ENCODE measurements around the gene PNRC1.
"Not testable (repeated sequence)": the region's sequence is repeated elsewhere in the genome, so short reads cannot be mapped to it uniquely, and the experiment has no call there.

PNRC1 gene

GRCh38 chr6:89048288-89048923 lies 32.1 kb upstream of the PNRC1 start:
- DNase-seq, result no peak
- Mint-ChIP-seq H3K27ac (peak overlapping the region; percentile 26), H3K4me3 (no peak overlapping the region), H3K27me3 (peaks cover 11% of the 10 kb centered on the region), H3K4me1 (peaks cover 23% of the 10 kb centered on the region), H3K36me3 (no peaks in the 10 kb centered on the region), H3K9me3 (no peaks in the 10 kb centered on the region)
- CTCF ChIA-PET, result no interaction called here

GRCh38 chr6:89048985-89049384 lies 31.6 kb upstream of the PNRC1 start:
- CTCF ChIA-PET, result no interaction called here
- H3K27me3 Mint-ChIP-seq, result peaks cover 11% of the 10 kb centered on the region
- peaks cover 2% of the 10 kb centered on the region for H3K36me3 Mint-ChIP-seq
- peaks cover 1% of the 10 kb centered on the region for H3K9me3 Mint-ChIP-seq
- no peak overlapping the region for H3K27ac Mint-ChIP-seq
- DNase-seq, result no peak
- peaks cover 23% of the 10 kb centered on the region for H3K4me1 Mint-ChIP-seq
- H3K4me3 Mint-ChIP-seq, result no peak overlapping the region

- peaks cover 8% of the 10 kb centered on the region for H3K27me3 Mint-ChIP-seq
- no peak overlapping the region for H3K4me3 Mint-ChIP-seq
- no peak for DNase-seq
- CTCF ChIA-PET, result interaction anchor here (0.9 to 1.1 kb wide), 2 partner anchors 9 to 13 kb away, joined by 3 read pairs; no protein-coding TSS in a partner anchor
- peaks cover 5% of the 10 kb centered on the region for H3K9me3 Mint-ChIP-seq
- peaks cover 23% of the 10 kb centered on the region for H3K4me1 Mint-ChIP-seq
- no peak overlapping the region for H3K27ac Mint-ChIP-seq
- H3K36me3 Mint-ChIP-seq, result peaks cover 2% of the 10 kb centered on the region
Observed at GRCh38 chr6:89050155-89050554, 30.4 kb upstream of the PNRC1 start.

GRCh38 chr6:89050697-89051096 lies 29.9 kb upstream of the PNRC1 start:
- no peak for DNase-seq
- Mint-ChIP-seq H3K36me3 (peaks cover 2% of the 10 kb centered on the region), H3K27ac (no peak overlapping the region), H3K4me3 (no peak overlapping the region), H3K9me3 (peaks cover 5% of the 10 kb centered on the region), H3K27me3 (peaks cover 7% of the 10 kb centered on the region), H3K4me1 (peaks cover 23% of the 10 kb centered on the region)
- CTCF ChIA-PET, result interaction anchor here (0.9 to 1.1 kb wide), 2 partner anchors 9 to 14 kb away, joined by 3 read pairs; no protein-coding TSS in a partner anchor

- Mint-ChIP-seq H3K9me3 (peaks cover 9% of the 10 kb centered on the region), H3K27ac (peak overlapping the region; percentile 4), H3K36me3 (peaks cover 2% of the 10 kb centered on the region), H3K27me3 (peaks cover 9% of the 10 kb centered on the region), H3K4me1 (peaks cover 23% of the 10 kb centered on the region), H3K4me3 (no peak overlapping the region)
- no peak for DNase-seq
- CTCF ChIA-PET, result interaction anchor here (0.6 kb wide), 1 partner anchor 162 kb away, joined by 3 read pairs; no protein-coding TSS in a partner anchor
Observed at GRCh38 chr6:89051676-89052075, 28.9 kb upstream of the PNRC1 start.

- H3K9me3 Mint-ChIP-seq, result peaks cover 9% of the 10 kb centered on the region
- CTCF ChIA-PET, result no interaction called here
- no peak overlapping the region for H3K4me3 Mint-ChIP-seq
- H3K27ac Mint-ChIP-seq, result no peak overlapping the region
- peaks cover 23% of the 10 kb centered on the region for H3K4me1 Mint-ChIP-seq
- H3K36me3 Mint-ChIP-seq, result peaks cover 2% of the 10 kb centered on the region
- no peak for DNase-seq
- peaks cover 12% of the 10 kb centered on the region for H3K27me3 Mint-ChIP-seq
Observed at GRCh38 chr6:89054208-89054607, 26.3 kb upstream of the PNRC1 start.

- H3K4me3 Mint-ChIP-seq, result no peak overlapping the region
- H3K4me1 Mint-ChIP-seq, result no peaks in the 10 kb centered on the region
- H3K9me3 Mint-ChIP-seq, result peaks cover 9% of the 10 kb centered on the region
- peaks cover 13% of the 10 kb centered on the region for H3K27me3 Mint-ChIP-seq
- DNase-seq, result no peak
- H3K36me3 Mint-ChIP-seq, result peaks cover 2% of the 10 kb centered on the region
- H3K27ac Mint-ChIP-seq, result no peak overlapping the region
- CTCF ChIA-PET, result no interaction called here
Observed at GRCh38 chr6:89057759-89058158, 22.8 kb upstream of the PNRC1 start.

GRCh38 chr6:89058627-89059026 lies 21.9 kb upstream of the PNRC1 start:
- peaks cover 9% of the 10 kb centered on the region for H3K9me3 Mint-ChIP-seq
- H3K27ac Mint-ChIP-seq, result no peak overlapping the region
- no peaks in the 10 kb centered on the region for H3K4me1 Mint-ChIP-seq
- H3K27me3 Mint-ChIP-seq, result peaks cover 13% of the 10 kb centered on the region
- peaks cover 2% of the 10 kb centered on the region for H3K36me3 Mint-ChIP-seq
- DNase-seq, result no peak
- no peak overlapping the region for H3K4me3 Mint-ChIP-seq
- CTCF ChIA-PET, result interaction anchor here (0.8 kb wide), 1 partner anchor 14 kb away, joined by 3 read pairs; no protein-coding TSS in a partner anchor

GRCh38 chr6:89059227-89059626 lies 21.3 kb upstream of the PNRC1 start:
- no peak for DNase-seq
- Mint-ChIP-seq H3K4me3 (no peak overlapping the region), H3K27ac (no peak overlapping the region), H3K4me1 (no peaks in the 10 kb centered on the region), H3K27me3 (peaks cover 18% of the 10 kb centered on the region), H3K9me3 (peaks cover 5% of the 10 kb centered on the region), H3K36me3 (no peaks in the 10 kb centered on the region)
- CTCF ChIA-PET, result interaction anchor here (0.7 to 0.8 kb wide), 2 partner anchors 9 to 13 kb away, joined by 3 read pairs; no protein-coding TSS in a partner anchor

GRCh38 chr6:89063881-89064280 lies 16.7 kb upstream of the PNRC1 start:
- no peak overlapping the region for H3K27ac Mint-ChIP-seq
- H3K4me3 Mint-ChIP-seq, result no peak overlapping the region
- CTCF ChIA-PET, result no interaction called here
- H3K4me1 Mint-ChIP-seq, result no peaks in the 10 kb centered on the region
- no peaks in the 10 kb centered on the region for H3K9me3 Mint-ChIP-seq
- peaks cover 31% of the 10 kb centered on the region for H3K27me3 Mint-ChIP-seq
- no peak for DNase-seq
- no peaks in the 10 kb centered on the region for H3K36me3 Mint-ChIP-seq

- CTCF ChIA-PET, H3K9me3 Mint-ChIP-seq, DNase-seq, H3K4me3 Mint-ChIP-seq, H3K4me1 Mint-ChIP-seq, H3K36me3 Mint-ChIP-seq, H3K27ac Mint-ChIP-seq: not testable (repeated sequence)
- H3K27me3 Mint-ChIP-seq, result peaks cover 35% of the 10 kb centered on the region
Observed at GRCh38 chr6:89064931-89065330, 15.6 kb upstream of the PNRC1 start.

GRCh38 chr6:89066121-89066520 lies 14.4 kb upstream of the PNRC1 start:
- H3K4me1 Mint-ChIP-seq, H3K27ac Mint-ChIP-seq, H3K4me3 Mint-ChIP-seq, CTCF ChIA-PET, DNase-seq, H3K9me3 Mint-ChIP-seq, H3K36me3 Mint-ChIP-seq: not testable (repeated sequence)
- H3K27me3 Mint-ChIP-seq, result peaks cover 35% of the 10 kb centered on the region

GRCh38 chr6:89066940-89067646 lies 13.5 kb upstream of the PNRC1 start:
- Mint-ChIP-seq H3K27me3 (peaks cover 35% of the 10 kb centered on the region), H3K4me3 (no peak overlapping the region), H3K36me3 (no peaks in the 10 kb centered on the region), H3K27ac (no peak overlapping the region), H3K4me1 (no peaks in the 10 kb centered on the region), H3K9me3 (no peaks in the 10 kb centered on the region)
- DNase-seq, result no peak
- CTCF ChIA-PET, result no interaction called here

GRCh38 chr6:89067796-89068195 lies 12.8 kb upstream of the PNRC1 start:
- no peak for DNase-seq
- CTCF ChIA-PET, result no interaction called here
- no peak overlapping the region for H3K4me3 Mint-ChIP-seq
- H3K36me3 Mint-ChIP-seq, result peaks cover 1% of the 10 kb centered on the region
- H3K27me3 Mint-ChIP-seq, result peaks cover 35% of the 10 kb centered on the region
- no peak overlapping the region for H3K27ac Mint-ChIP-seq
- no peaks in the 10 kb centered on the region for H3K9me3 Mint-ChIP-seq
- no peaks in the 10 kb centered on the region for H3K4me1 Mint-ChIP-seq

- no peaks in the 10 kb centered on the region for H3K9me3 Mint-ChIP-seq
- DNase-seq, result no peak
- H3K4me3 Mint-ChIP-seq, result no peak overlapping the region
- H3K27me3 Mint-ChIP-seq, result peaks cover 35% of the 10 kb centered on the region
- peaks cover 2% of the 10 kb centered on the region for H3K4me1 Mint-ChIP-seq
- CTCF ChIA-PET, result no interaction called here
- no peak overlapping the region for H3K27ac Mint-ChIP-seq
- H3K36me3 Mint-ChIP-seq, result peaks cover 1% of the 10 kb centered on the region
Observed at GRCh38 chr6:89068695-89069094, 11.9 kb upstream of the PNRC1 start.

Measured in activated naive CD4-positive, alpha-beta T cell treated with anti-CD3 and anti-CD28 coated beads, Interleukin-2, amount 10 ng/mL, durations not matched to agents 7 days and 5 days (primary cell).